ENCODE data around the gene ERGIC3. TPM values are rescaled to one million over a fixed set of nuclear protein-coding genes. Genes with fewer than 3 reads are reported as not detected.

ERGIC3 gene
- total RNA-seq, 1 experiment from 2014 or later = 392 TPM

DNA sequence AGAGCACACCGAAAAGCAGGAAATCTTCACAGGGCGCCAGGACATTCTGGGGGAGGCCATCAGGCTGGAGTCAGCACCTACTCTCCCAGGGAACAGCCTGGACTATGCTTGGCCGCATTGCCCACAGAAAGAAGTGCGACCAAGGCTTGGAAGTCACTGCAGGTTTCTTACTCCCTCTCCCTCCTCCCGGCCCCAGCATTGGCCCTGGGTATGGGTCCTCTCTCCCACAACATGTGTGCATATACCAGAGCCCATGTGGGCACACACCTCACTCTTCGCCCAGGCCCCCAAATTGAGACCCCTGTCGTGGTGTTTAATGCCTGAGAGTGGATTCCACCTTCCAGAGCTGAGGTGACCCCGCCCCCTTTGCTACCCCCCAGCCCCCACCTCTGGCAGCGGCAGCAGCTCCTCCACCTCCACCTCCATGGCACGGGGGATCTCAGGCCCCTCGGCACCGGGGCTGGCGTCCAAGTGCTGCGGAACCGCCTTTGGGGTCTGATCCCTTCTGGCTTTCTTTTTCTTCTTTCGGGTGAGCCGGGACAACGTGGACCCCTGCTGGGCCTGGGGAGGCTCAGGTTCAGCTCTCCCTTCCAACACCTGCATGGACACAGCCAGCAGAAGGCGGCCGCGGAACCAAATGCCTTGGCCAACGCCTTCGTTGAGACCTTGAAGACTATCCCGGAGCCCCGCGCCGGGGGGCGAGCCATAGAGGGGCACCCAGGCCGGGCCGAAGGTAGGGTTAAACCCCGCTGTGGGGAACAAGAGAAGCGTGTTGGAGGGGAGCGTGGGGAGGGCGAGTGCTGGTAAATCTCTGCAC is 58.5 kb downstream of the ERGIC3 start:
- no peak for DNase-seq
- CTCF ChIA-PET = interaction anchor here (0.6 kb wide), 1 partner anchor 1732 kb away, joined by 3 read pairs; no protein-coding TSS in a partner anchor
- Mint-ChIP-seq H3K9me3 (ENCODE audit: low read depth, unreplicated experiment) (no peaks in the 10 kb centered on the region), H3K4me3 (ENCODE audit: low read depth, unreplicated experiment) (no peak overlapping the region), H3K27ac (ENCODE audit: unreplicated experiment) (no peak overlapping the region), H3K27me3 (ENCODE audit: unreplicated experiment) (no peaks in the 10 kb centered on the region), H3K4me1 (ENCODE audit: low read depth, unreplicated experiment) (peaks cover 36% of the 10 kb centered on the region), H3K36me3 (ENCODE audit: insufficient read depth, unreplicated experiment) (peaks cover 39% of the 10 kb centered on the region)
- intact Hi-C loops (cut with micrococcal nuclease; ENCODE audit: unreplicated experiment) = no loop called here
- BruUV-seq (replicated peaks) = no TSS peak
- TF ChIP-seq, protein P1, sequence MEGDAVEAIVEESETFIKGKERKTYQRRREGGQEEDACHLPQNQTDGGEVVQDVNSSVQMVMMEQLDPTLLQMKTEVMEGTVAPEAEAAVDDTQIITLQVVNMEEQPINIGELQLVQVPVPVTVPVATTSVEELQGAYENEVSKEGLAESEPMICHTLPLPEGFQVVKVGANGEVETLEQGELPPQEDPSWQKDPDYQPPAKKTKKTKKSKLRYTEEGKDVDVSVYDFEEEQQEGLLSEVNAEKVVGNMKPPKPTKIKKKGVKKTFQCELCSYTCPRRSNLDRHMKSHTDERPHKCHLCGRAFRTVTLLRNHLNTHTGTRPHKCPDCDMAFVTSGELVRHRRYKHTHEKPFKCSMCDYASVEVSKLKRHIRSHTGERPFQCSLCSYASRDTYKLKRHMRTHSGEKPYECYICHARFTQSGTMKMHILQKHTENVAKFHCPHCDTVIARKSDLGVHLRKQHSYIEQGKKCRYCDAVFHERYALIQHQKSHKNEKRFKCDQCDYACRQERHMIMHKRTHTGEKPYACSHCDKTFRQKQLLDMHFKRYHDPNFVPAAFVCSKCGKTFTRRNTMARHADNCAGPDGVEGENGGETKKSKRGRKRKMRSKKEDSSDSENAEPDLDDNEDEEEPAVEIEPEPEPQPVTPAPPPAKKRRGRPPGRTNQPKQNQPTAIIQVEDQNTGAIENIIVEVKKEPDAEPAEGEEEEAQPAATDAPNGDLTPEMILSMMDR (IDR thresholded peaks at IDR 0.05; ENCODE audit: unreplicated experiment) = no peak

- Mint-ChIP-seq H3K27me3 (ENCODE audit: unreplicated experiment) (no peaks in the 10 kb centered on the region), H3K36me3 (ENCODE audit: insufficient read depth, unreplicated experiment) (peaks cover 37% of the 10 kb centered on the region), H3K4me1 (ENCODE audit: low read depth, unreplicated experiment) (peaks cover 37% of the 10 kb centered on the region), H3K27ac (ENCODE audit: unreplicated experiment) (no peak overlapping the region), H3K4me3 (ENCODE audit: low read depth, unreplicated experiment) (no peak overlapping the region), H3K9me3 (ENCODE audit: low read depth, unreplicated experiment) (no peaks in the 10 kb centered on the region)
- intact Hi-C loops (cut with micrococcal nuclease; ENCODE audit: unreplicated experiment) = no loop called here
- CTCF ChIA-PET = interaction anchor here (0.6 kb wide), 3 partner anchors 183 to 1733 kb away, joined by 3 to 6 read pairs (median 5); no protein-coding TSS in a partner anchor
- DNase-seq = no peak
- TF ChIP-seq, protein P1 (IDR thresholded peaks at IDR 0.05; ENCODE audit: unreplicated experiment) = no peak
- no TSS peak for BruUV-seq (replicated peaks)
Measured at GRCh38 chr20:35600993-35601973, 59.4 kb downstream of the ERGIC3 start.

- Mint-ChIP-seq H3K36me3 (ENCODE audit: insufficient read depth, unreplicated experiment) (peaks cover 37% of the 10 kb centered on the region), H3K4me1 (ENCODE audit: low read depth, unreplicated experiment) (peaks cover 36% of the 10 kb centered on the region), H3K4me3 (ENCODE audit: low read depth, unreplicated experiment) (no peak overlapping the region), H3K9me3 (ENCODE audit: low read depth, unreplicated experiment) (no peaks in the 10 kb centered on the region), H3K27me3 (ENCODE audit: unreplicated experiment) (no peaks in the 10 kb centered on the region), H3K27ac (ENCODE audit: unreplicated experiment) (no peak overlapping the region)
- TF ChIP-seq, protein P1 (IDR thresholded peaks at IDR 0.05; ENCODE audit: unreplicated experiment) = no peak
- intact Hi-C loops (cut with micrococcal nuclease; ENCODE audit: unreplicated experiment) = no loop called here
- no peak for DNase-seq
- no TSS peak for BruUV-seq (replicated peaks)
- CTCF ChIA-PET = interaction anchor here (0.6 kb wide), 1 partner anchor 183 kb away, joined by 5 read pairs; no protein-coding TSS in a partner anchor
Measured at GRCh38 chr20:35601990-35602389, 60.1 kb downstream of the ERGIC3 start.

- peaks cover 47% of the 10 kb centered on the region for H3K36me3 Mint-ChIP-seq (ENCODE audit: insufficient read depth, unreplicated experiment)
- TF ChIP-seq, protein P1 (IDR thresholded peaks at IDR 0.05; ENCODE audit: unreplicated experiment) = no peak
- H3K4me3 Mint-ChIP-seq (ENCODE audit: low read depth, unreplicated experiment) = no peak overlapping the region
- H3K27me3 Mint-ChIP-seq (ENCODE audit: unreplicated experiment) = no peaks in the 10 kb centered on the region
- BruUV-seq (replicated peaks) = no TSS peak
- H3K27ac Mint-ChIP-seq (ENCODE audit: unreplicated experiment) = no peak overlapping the region
- H3K4me1 Mint-ChIP-seq (ENCODE audit: low read depth, unreplicated experiment) = peaks cover 37% of the 10 kb centered on the region
- CTCF ChIA-PET = interaction anchor here (0.6 to 0.8 kb wide), 2 partner anchors 11 to 13 kb away, joined by 4 to 9 read pairs; partner anchors contain the start of gene SPAG4
- DNase-seq = no peak
- intact Hi-C loops (cut with micrococcal nuclease; ENCODE audit: unreplicated experiment) = no loop called here
- no peaks in the 10 kb centered on the region for H3K9me3 Mint-ChIP-seq (ENCODE audit: low read depth, unreplicated experiment)
Measured at GRCh38 chr20:35602851-35603495, 61.1 kb downstream of the ERGIC3 start.

Measured in Calu3 (cell line).